RWPE1 (cell line): ENCODE results near the gene PDLIM4.

Source experiments
- CTCF ChIA-PET: fragments of 350-600 bp; sonication (Branson Sonifier 250); formaldehyde crosslinking; extraction: SDS; loops from one replicate; lab custom pipeline; 2021; lab: Yijun Ruan, JAX
- POLR2A ChIA-PET: fragments of 400-600 bp; formaldehyde crosslinking; extraction: SDS; loops from one replicate; lab custom pipeline; 2020; ENCODE audit warnings: antibody characterized with exemption; ENCODE audit not compliant: low non-redundant PET; lab: Yijun Ruan, JAX
- DNase-seq: peaks from one replicate; pipeline ENCODE4 v3.0.0; 2012; ENCODE audit warnings: low spot score
- H3K27ac ChIP-seq: fragments of 450-650 bp; 2 replicates; pipeline ENCODE4 v1.5.1; 2017
- TF ChIP-seq, protein P1 (sequence below): fragments of 450-650 bp; conservative IDR thresholded peaks from 2 replicates; pipeline ENCODE4 v1.5.1; 2017; ENCODE audit warnings: low read depth, mild to moderate bottlenecking

PDLIM4 gene

DNA sequence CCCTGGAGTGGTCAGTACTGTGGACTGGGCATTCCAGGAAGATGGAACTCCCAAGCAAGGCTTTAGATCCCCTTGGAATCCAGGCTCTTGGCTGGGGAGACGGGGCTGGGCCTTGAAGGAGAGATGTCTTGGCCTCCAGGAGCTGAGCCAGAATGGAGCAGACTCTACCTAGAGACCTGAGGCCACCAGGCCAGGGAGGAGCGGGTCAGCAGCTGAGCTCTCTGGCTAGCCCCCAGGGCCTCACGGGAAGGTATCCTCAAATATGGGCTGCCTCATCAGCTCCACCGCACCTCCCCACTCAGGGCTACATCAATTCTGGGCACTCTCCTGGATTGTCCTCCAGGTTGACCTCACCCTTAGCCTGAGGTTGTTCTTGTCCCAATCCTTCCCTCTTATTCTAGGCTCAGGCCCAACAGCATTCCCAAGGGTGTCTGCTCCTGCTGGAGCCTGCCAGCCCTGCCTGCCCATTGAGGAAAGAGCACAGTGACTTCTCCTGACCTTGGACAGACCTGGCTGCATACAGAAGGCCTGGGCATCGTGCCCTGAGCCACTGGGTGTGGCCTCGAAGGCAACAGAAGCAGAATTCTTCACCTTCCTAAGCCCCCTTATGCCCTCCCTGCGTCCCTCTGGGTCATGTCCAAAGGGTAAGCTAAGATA, 3.0 kb upstream of the PDLIM4 start:
- DNase-seq, result no peak
- POLR2A ChIA-PET, result interaction anchor here (1.0 kb wide), 1 partner anchor 27 kb away, joined by 3 read pairs; the partner anchor contains the start of gene P4HA2
- TF ChIP-seq, protein P1, sequence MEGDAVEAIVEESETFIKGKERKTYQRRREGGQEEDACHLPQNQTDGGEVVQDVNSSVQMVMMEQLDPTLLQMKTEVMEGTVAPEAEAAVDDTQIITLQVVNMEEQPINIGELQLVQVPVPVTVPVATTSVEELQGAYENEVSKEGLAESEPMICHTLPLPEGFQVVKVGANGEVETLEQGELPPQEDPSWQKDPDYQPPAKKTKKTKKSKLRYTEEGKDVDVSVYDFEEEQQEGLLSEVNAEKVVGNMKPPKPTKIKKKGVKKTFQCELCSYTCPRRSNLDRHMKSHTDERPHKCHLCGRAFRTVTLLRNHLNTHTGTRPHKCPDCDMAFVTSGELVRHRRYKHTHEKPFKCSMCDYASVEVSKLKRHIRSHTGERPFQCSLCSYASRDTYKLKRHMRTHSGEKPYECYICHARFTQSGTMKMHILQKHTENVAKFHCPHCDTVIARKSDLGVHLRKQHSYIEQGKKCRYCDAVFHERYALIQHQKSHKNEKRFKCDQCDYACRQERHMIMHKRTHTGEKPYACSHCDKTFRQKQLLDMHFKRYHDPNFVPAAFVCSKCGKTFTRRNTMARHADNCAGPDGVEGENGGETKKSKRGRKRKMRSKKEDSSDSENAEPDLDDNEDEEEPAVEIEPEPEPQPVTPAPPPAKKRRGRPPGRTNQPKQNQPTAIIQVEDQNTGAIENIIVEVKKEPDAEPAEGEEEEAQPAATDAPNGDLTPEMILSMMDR, result no peak
- CTCF ChIA-PET, result interaction anchor here (0.5 to 2.9 kb wide), 5 partner anchors 16 to 252 kb away, joined by 3 to 12 read pairs (median 3); no protein-coding TSS in a partner anchor
- peak overlapping the region; percentile 75 for H3K27ac ChIP-seq

DNA sequence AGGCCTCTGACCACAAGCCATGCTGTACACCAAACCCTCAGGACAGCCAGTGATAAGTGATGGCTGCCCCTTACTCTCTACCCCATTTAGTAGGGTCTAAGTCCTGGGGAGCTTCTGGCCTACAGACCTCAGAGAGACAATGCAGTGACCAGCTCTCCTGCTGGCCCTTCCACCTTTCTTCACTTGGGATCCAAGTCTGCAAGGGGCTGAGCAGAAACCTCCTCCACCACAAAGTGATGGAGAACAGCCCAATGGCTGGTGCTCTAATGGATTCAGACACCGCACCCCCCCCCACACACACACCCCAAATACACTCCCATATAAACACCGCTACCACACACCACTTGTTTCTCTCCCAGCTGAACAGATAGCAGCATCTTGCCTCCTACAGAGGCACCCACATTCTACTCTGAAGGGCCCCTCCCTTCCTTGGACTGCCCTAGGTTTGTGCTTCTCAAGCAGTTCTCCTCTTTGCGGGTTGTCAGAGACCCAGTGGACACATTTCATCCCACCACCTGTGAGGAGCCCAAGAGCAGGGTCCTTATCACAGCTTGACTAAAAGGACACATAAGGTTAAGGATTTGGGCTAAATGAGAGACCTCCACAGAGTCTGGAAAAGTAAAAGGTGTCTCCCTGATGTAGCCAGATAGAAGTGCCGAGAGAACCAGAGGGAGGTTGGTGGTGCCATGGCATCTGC, 1.3 kb upstream of the PDLIM4 start:
- ChIA-PET CTCF (interaction anchor here (1.0 to 1.4 kb wide), 2 partner anchors 18 to 29 kb away, joined by 3 read pairs; partner anchors contain the start of gene P4HA2), POLR2A (no interaction called here)
- no peak overlapping the region; the same call in 1 of the 2 replicates for H3K27ac ChIP-seq
- DNase-seq, result no peak
- TF ChIP-seq, protein P1, result no peak

DNA sequence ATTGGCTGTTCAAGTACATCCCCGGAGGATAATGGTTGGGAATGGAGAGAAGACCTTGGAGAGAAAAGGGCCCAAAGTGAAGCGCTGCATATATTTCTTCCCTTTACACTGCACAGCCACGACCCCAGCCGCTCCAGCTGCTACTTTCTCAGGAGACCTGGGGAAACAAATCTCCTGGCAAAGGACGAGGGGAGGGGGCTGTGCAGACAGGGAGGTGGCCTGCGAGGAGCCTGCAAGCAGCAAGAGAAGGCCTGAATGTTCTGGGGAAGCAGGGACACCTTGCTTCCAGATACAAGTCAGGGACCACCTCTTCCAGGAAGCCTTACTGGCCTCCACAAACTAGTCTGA, 739 bp upstream of the PDLIM4 start:
- no peak for DNase-seq
- peak overlapping the region; percentile 98 for H3K27ac ChIP-seq
- TF ChIP-seq, protein P1, result no peak
- ChIA-PET POLR2A (no interaction called here), CTCF (interaction anchor here (0.6 to 1.4 kb wide), 3 partner anchors 19 to 259 kb away, joined by 3 read pairs; partner anchors contain the start of gene P4HA2)

DNA sequence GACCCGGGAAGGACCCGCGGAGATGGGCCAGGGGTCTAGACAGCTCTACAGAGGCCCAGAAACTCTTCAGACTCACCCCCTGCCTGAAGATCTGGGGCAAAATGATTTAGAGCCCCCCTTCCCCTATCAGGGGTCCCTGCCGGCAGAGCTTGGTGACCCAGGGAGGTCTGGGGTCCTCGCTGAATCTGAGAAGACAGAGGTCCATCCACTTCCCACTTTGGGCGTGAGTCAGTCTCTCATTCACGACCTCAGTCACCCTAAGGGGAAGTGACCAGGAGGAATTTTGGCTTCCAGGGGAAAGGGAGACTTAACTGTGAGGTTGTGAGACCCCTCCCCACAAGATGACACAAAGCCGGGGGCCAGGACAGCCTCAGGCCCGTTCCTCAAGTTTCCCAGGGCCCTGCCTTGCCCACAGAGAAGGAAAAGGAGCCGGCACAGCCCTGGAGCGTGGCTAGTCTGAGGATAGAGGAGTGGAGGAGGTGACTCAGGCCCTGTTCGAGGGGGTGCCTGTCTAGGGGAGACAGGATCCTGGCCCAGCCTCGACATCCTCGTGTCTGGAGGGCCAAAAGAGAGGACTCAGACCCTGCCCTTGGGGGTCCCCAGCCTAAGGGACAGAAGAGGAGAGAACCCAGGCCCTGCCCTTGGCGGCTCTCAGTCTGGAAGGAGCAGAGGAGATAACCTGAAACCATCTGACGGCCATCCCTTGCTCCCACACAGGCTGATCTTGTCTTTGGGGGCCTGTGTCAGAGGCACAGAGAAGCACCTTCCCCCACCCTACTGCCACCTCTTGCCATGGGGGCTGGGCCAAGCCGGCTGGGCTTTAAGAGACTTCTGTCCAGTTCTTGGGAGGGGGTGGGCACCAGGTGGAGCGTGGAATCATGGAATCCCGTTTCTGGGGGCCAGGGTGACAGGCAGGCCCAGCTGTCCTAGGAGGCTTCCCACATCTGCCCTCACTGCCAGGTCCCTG, 889 bp downstream of the PDLIM4 start:
- POLR2A ChIA-PET, result interaction anchor here (1.1 to 1.5 kb wide), 2 partner anchors 21 to 33 kb away, joined by 3 read pairs; no protein-coding TSS in a partner anchor
- peak; percentile 70 for DNase-seq
- TF ChIP-seq, protein P1, result no peak
- CTCF ChIA-PET, result interaction anchor here (0.7 to 3.1 kb wide), 2 partner anchors 14 to 20 kb away, joined by 3 to 20 read pairs; no protein-coding TSS in a partner anchor
- peak overlapping the region; percentile 98 for H3K27ac ChIP-seq

DNA sequence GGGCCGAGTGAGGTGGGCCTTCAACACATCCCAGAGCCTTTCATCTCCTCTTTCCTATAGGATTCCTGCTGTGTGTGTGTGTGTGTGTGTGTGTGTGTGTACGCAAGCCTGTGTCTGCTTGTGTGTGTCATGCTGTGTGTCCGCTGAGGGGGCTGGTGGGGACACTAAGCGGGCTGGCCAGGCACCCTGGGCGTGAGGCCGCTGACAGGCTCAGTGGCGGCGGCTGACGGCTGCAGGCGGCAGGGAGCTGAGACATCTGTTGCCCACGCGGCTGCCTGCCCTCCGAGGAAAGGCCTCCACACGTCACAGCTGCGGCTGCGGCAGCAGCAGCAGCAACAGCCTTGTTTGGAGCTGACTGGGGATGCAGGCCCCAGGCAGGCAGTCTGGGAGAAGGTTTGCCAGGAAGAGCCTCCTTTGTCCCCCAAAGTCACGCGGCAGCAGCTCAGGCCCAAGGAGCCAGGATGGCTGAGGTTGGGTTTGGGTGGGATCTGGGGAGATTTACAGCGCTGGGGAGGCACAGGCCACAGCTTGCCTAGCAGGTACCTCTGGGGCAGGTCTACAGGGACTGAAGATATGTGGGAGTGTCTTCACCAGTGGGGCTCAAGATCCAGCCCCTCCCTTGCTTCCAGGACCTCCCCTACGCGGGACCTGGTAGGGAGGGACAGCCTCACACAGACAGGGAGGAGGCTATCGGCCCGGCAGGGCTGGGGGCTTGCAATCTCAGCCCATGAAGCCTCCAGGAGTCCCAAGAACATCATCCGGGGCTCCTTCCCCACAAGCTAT, 1.8 kb downstream of the PDLIM4 start:
- H3K27ac ChIP-seq, result peak overlapping the region; percentile 98
- TF ChIP-seq, protein P1, result no peak
- CTCF ChIA-PET, result interaction anchor here (0.6 to 3.1 kb wide), 4 partner anchors 13 to 65 kb away, joined by 3 to 20 read pairs (median 10); no protein-coding TSS in a partner anchor
- POLR2A ChIA-PET, result interaction anchor here (0.8 to 1.5 kb wide), 3 partner anchors 22 to 35 kb away, joined by 3 to 7 read pairs (median 3); partner anchors contain the start of gene SLC22A4
- DNase-seq, result peak; percentile 72
